Thyroid gland (tissue), 4 donors: Measurements from ENCODE around the gene TBL1XR1. TPM values are rescaled to one million over a fixed set of nuclear protein-coding genes. Genes with fewer than 3 reads are reported as not detected.
A peak's percentile ranks its signal among the peaks of the same experiment; 100 is the strongest.

Experiments
- DNase-seq, 2 donors: peaks; one replicate each; pipeline ENCODE4 v3.0.0-alpha.2; 2019
- H3K27ac ChIP-seq, 3 donors: fragments of 200-600 bp; sonication (generic); 1 replicate in 2 of 3; 2 replicates in 1 of 3; pipeline ENCODE4 v1.5.1; 2016 to 2019; ENCODE audit warnings: mild to moderate bottlenecking in 1 of 3, moderate library complexity in 1 of 3
- H3K27me3 ChIP-seq: fragments of 200-600 bp; sonication (generic); one replicate; pipeline ENCODE4 v1.5.1; 2019
- H3K36me3 ChIP-seq, 2 donors: fragments of 200-600 bp; sonication (generic); one replicate each; pipeline ENCODE4 v1.5.1; 2016 to 2019
- H3K4me1 ChIP-seq, 2 donors: fragments of 200-600 bp; sonication (generic); one replicate each; pipeline ENCODE4 v1.5.1; 2017 to 2019
- H3K4me3 ChIP-seq, 3 donors: fragments of 200-600 bp; sonication (generic); replicated peaks in 1 of 3; 1 replicate in 2 of 3; 2 replicates in 1 of 3; pipeline ENCODE4 v1.5.1; 2016; ENCODE audit warnings: mild to moderate bottlenecking in 1 of 3
- H3K9me3 ChIP-seq: fragments of 200-600 bp; sonication (generic); one replicate; pipeline ENCODE4 v1.5.1; 2017
- POLR2A ChIP-seq, 2 donors: fragments of 450-650 bp; IDR thresholded peaks; one replicate each; pipeline ENCODE4 v1.6.1; 2017; ENCODE audit warnings: antibody characterized with exemption in 2 of 2, mild to moderate bottlenecking in 2 of 2, moderate library complexity in 1 of 2
- WGBS, 2 donors: methylation state at CpG; one replicate each; pipeline ENCODE4 v1.1.5; 2017; 5-methylcytosine and 5-hydroxymethylcytosine counted together
- intact Hi-C: fragments of 100-400 bp; cut with DNase I; formaldehyde crosslinking; loops from one replicate; pipeline ENCODE4 v1.15.1; 2023
- total RNA-seq, 4 donors: library from RNA; depleted of rRNA; stranded (reverse); fragments of >200 nt; gene quantifications; one replicate each; pipeline ENCODE4 v1.2.3, GENCODE V29; 2016
- TF ChIP-seq, protein P1 (sequence below), 6 experiments: fragments of 200-600 bp in 3 of 6; fragments of 450-650 bp in 3 of 6; sonication (generic) in 3 of 6; IDR thresholded peaks; one replicate each; pipeline ENCODE4 v1.5.1; 2016 to 2019; ENCODE audit warnings: antibody characterized with exemption in 6 of 6, mild to moderate bottlenecking in 2 of 6, inconsistent platforms in 1 of 6, moderate library complexity in 1 of 6

Gene TBL1XR1
- total RNA-seq, 4 donors from 2014 or later, result 164 to 239 (median 195) TPM

DNA sequence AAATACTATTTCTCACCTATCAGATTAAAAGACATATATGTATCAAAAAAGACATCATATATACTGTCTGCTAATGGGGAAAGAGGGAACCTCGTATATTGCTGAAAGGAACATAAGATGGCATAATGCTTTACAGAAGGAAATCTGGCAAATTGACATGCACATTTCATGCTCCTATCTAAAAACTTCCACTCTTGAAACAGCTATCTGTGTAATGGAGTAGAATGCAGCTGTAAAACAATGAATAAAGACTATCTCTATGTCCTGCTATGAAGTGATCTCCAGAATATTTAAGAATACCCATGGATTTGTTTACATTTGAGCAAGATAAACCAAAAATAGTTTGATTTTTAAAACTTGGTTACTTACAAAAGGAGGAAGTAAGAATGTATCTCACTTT, 107.4 kb downstream of the TBL1XR1 start:
- Histone ChIP-seq H3K4me3 (no peak overlapping the region), H3K4me1 (peaks cover 17 to 28% of the 10 kb centered on the region in 2 donors), H3K27me3 (no peaks in the 10 kb centered on the region), H3K36me3 (no peaks in the 10 kb centered on the region), H3K27ac (no peak overlapping the region), H3K9me3 (no peaks in the 10 kb centered on the region)
- intact Hi-C loops, result no loop called here
- no peak for DNase-seq
- WGBS, 2 donors, result 68 to 76% methylated on average over 1 of the region's 1 CpG
- no peak for TF ChIP-seq POLR2A (IDR thresholded peaks at IDR 0.05)
- TF ChIP-seq, protein P1, sequence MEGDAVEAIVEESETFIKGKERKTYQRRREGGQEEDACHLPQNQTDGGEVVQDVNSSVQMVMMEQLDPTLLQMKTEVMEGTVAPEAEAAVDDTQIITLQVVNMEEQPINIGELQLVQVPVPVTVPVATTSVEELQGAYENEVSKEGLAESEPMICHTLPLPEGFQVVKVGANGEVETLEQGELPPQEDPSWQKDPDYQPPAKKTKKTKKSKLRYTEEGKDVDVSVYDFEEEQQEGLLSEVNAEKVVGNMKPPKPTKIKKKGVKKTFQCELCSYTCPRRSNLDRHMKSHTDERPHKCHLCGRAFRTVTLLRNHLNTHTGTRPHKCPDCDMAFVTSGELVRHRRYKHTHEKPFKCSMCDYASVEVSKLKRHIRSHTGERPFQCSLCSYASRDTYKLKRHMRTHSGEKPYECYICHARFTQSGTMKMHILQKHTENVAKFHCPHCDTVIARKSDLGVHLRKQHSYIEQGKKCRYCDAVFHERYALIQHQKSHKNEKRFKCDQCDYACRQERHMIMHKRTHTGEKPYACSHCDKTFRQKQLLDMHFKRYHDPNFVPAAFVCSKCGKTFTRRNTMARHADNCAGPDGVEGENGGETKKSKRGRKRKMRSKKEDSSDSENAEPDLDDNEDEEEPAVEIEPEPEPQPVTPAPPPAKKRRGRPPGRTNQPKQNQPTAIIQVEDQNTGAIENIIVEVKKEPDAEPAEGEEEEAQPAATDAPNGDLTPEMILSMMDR (IDR thresholded peaks at IDR 0.05), result no peak

DNA sequence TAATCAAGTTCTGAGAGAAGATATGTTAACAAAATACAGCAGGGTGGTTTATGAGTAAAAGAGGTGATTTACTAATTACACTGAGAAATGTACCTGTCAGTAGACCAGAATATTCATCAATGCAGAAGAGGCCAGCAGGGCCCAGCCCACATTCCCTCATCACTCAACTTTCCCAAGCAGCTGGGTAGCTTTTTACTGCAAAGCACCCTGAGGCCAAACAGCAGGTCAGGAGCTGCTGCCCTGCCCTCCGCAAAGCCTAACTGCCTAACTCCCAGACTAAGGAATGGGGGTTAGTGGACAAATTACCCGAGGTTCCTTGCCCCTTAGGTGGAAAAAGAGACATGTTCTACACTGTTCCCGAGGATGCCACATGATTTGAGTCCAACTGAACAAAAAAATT, 108.2 kb downstream of the TBL1XR1 start:
- H3K27ac ChIP-seq, result peak overlapping the region in 1 of 3 donors; percentile 8
- H3K9me3 ChIP-seq, result no peaks in the 10 kb centered on the region
- no peaks in the 10 kb centered on the region for H3K27me3 ChIP-seq
- DNase-seq, result no peak
- intact Hi-C loops, result no loop called here
- 80 to 82% methylated on average over 3 of the region's 3 CpGs for WGBS, 2 donors
- no peak overlapping the region for H3K4me3 ChIP-seq
- TF ChIP-seq POLR2A (IDR thresholded peaks at IDR 0.05), result no peak
- TF ChIP-seq, protein P1 (IDR thresholded peaks at IDR 0.05), result no peak
- H3K4me1 ChIP-seq, result peaks cover 17 to 30% of the 10 kb centered on the region in 2 donors
- no peaks in the 10 kb centered on the region for H3K36me3 ChIP-seq

DNA sequence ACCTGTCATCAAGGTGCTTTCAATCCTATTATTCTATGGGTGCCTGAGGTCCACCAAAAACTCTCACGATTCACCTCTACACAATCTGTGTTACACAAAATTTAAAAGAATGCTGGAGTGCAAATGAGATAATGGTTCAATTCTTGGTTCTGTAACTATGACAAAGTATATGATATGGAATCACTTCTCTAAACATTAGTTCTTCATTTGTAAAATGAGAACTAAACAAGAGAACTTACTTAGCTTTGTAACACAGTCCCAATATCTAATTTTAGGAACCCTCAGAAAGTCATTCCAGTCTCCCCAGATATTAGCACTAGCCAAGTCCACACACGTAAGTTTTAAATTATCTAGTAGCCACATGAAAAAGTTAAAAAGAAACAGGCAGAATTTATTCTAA, 111.5 kb downstream of the TBL1XR1 start:
- TF ChIP-seq, protein P1 (IDR thresholded peaks at IDR 0.05), result no peak
- peaks cover 17 to 30% of the 10 kb centered on the region in 2 donors for H3K4me1 ChIP-seq
- H3K27ac ChIP-seq, result no peak overlapping the region
- no peaks in the 10 kb centered on the region for H3K27me3 ChIP-seq
- DNase-seq, result no peak
- H3K9me3 ChIP-seq, result no peaks in the 10 kb centered on the region
- intact Hi-C loops, result no loop called here
- H3K4me3 ChIP-seq, result no peak overlapping the region
- no peaks in the 10 kb centered on the region for H3K36me3 ChIP-seq
- WGBS, 2 donors, result 89% methylated on average over 2 of the region's 2 CpGs

DNA sequence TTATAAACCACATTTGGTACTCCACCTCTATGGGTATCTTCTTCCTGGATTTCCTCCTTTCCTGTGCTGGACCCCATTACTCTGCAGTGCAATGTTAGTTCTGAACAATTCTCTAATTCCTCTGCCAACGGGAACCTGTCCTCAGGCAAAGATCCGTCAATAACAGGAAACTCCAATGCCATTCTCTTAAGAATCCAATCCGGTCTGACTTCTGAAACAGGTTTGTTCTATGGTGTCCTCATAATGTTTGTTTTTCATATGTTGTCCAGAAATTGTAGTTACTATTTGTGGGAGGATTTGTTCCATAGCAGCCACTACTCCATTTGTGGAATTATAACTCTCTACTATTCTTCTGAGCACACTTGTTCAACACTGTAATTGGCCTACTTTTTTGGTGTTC, 112.7 kb downstream of the TBL1XR1 start:
- no peaks in the 10 kb centered on the region for H3K36me3 ChIP-seq
- intact Hi-C loops, result no loop called here
- no peaks in the 10 kb centered on the region for H3K27me3 ChIP-seq
- no peak overlapping the region for H3K27ac ChIP-seq
- H3K4me3 ChIP-seq, result no peak overlapping the region
- DNase-seq, result no peak
- TF ChIP-seq, protein P1 (IDR thresholded peaks at IDR 0.05), result no peak
- no peak for TF ChIP-seq POLR2A (IDR thresholded peaks at IDR 0.05)
- H3K9me3 ChIP-seq, result no peaks in the 10 kb centered on the region
- WGBS, 2 donors, result 86 to 96% methylated on average over 3 of the region's 3 CpGs
- peaks cover 17 to 30% of the 10 kb centered on the region in 2 donors for H3K4me1 ChIP-seq

DNA sequence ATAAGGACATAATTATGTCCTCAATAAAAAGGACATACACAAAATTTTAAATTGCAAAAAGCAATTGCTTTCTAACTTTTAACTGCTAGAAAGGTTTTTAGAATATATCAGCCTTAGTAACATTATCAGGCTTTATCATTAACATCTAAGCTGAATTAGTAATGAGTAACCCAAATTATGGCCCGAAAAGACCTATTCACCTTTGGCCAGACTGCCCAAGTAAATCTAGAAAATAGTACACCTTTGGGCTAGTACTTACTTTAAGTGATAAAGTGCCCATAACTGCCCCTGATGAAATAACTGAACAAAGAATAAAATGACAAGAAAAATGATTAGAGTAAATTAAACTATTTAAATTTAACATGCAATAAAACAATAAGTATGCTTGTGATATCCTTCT, 117.2 kb downstream of the TBL1XR1 start:
- WGBS, 2 donors, result 98 to 100% methylated on average over 1 of the region's 1 CpG
- H3K27me3 ChIP-seq, result no peaks in the 10 kb centered on the region
- H3K36me3 ChIP-seq, result no peaks in the 10 kb centered on the region

More for the DNA sequence above, 117.2 kb downstream of the TBL1XR1 start:
- DNase-seq, result no peak
- H3K9me3 ChIP-seq, result no peaks in the 10 kb centered on the region
- no peak overlapping the region for H3K27ac ChIP-seq
- intact Hi-C loops, result no loop called here
- TF ChIP-seq POLR2A (IDR thresholded peaks at IDR 0.05), result no peak
- TF ChIP-seq, protein P1 (IDR thresholded peaks at IDR 0.05), result no peak
- H3K4me3 ChIP-seq, result no peak overlapping the region
- peaks cover 0 to 16% of the 10 kb centered on the region in 2 donors for H3K4me1 ChIP-seq
